ENCODE measurements around the gene GNG2.
A peak's percentile ranks its signal among the peaks of the same experiment; 100 is the strongest.

GNG2 gene

GRCh38 chr14:51972566-51972965 lies 112.2 kb downstream of the GNG2 start:
- Histone ChIP-seq H3K4me1 (ENCODE audit: insufficient read depth, low read length) (no peaks in the 10 kb centered on the region), H3K9ac (ENCODE audit: low read depth, low read length) (no peak overlapping the region), H3K36me3 (ENCODE audit: insufficient read depth, low read length) (0 out of 2 replicates have a peak, but pooled peaks cover 14% of the 10 kb centered on the region), H3K27ac (ENCODE audit: low read length) (no peak overlapping the region), H3K4me2 (ENCODE audit: insufficient read depth, low read length) (no peak overlapping the region), H3K4me3 (ENCODE audit: low read depth in 1 of 2, low read length in 2 of 2) (no peak overlapping the region), H3K9me3 (ENCODE audit: insufficient read depth, low read length, severe bottlenecking) (no peaks in the 10 kb centered on the region), H4K20me1 (ENCODE audit: insufficient read depth, low read length) (no peaks in the 10 kb centered on the region), H3K27me3 (ENCODE audit: insufficient read depth, low read length, poor library complexity) (no peaks in the 10 kb centered on the region), H2AFZ (ENCODE audit: low read depth, low read length) (no peak overlapping the region), H3K79me2 (ENCODE audit: insufficient read depth, low read length) (no peaks in the 10 kb centered on the region)
- no peak for ATAC-seq (ENCODE audit: insufficient read depth, low read depth)
- TF ChIP-seq CTCF (IDR thresholded peaks at IDR 0.05; ENCODE audit: borderline replicate concordance, extremely low read depth, low read length, poor library complexity, severe bottlenecking): no peak
- no peak for TF ChIP-seq EZH2 (IDR thresholded peaks at IDR 0.05; ENCODE audit: borderline replicate concordance, low read depth, low read length, severe bottlenecking)
- no peak for DNase-seq

GRCh38 chr14:51977075-51977474 lies 116.7 kb downstream of the GNG2 start:
- Histone ChIP-seq H3K4me3 (ENCODE audit: low read depth in 1 of 2, low read length in 2 of 2) (no peak overlapping the region), H3K36me3 (ENCODE audit: insufficient read depth, low read length) (no peaks in the 10 kb centered on the region), H3K9ac (ENCODE audit: low read depth, low read length) (no peak overlapping the region), H2AFZ (ENCODE audit: low read depth, low read length) (no peak overlapping the region), H3K9me3 (ENCODE audit: insufficient read depth, low read length, severe bottlenecking) (no peaks in the 10 kb centered on the region), H3K27me3 (ENCODE audit: insufficient read depth, low read length, poor library complexity) (no peaks in the 10 kb centered on the region), H3K27ac (ENCODE audit: low read length) (no peak overlapping the region), H3K4me1 (ENCODE audit: insufficient read depth, low read length) (peaks cover 11% of the 10 kb centered on the region), H3K79me2 (ENCODE audit: insufficient read depth, low read length) (no peaks in the 10 kb centered on the region), H3K4me2 (ENCODE audit: insufficient read depth, low read length) (no peak overlapping the region), H4K20me1 (ENCODE audit: insufficient read depth, low read length) (no peaks in the 10 kb centered on the region)
- TF ChIP-seq CTCF (IDR thresholded peaks at IDR 0.05; ENCODE audit: borderline replicate concordance, extremely low read depth, low read length, poor library complexity, severe bottlenecking) (no peak), EZH2 (IDR thresholded peaks at IDR 0.05; ENCODE audit: borderline replicate concordance, low read depth, low read length, severe bottlenecking) (no peak)
- ATAC-seq (ENCODE audit: insufficient read depth, low read depth): no peak
- no peak for DNase-seq

GRCh38 chr14:51978681-51979085 lies 118.3 kb downstream of the GNG2 start:
- H3K36me3 ChIP-seq (ENCODE audit: insufficient read depth, low read length): no peaks in the 10 kb centered on the region
- ATAC-seq (ENCODE audit: insufficient read depth, low read depth) (no peak), DNase-seq (no peak)
- no peaks in the 10 kb centered on the region for H3K9me3 ChIP-seq (ENCODE audit: insufficient read depth, low read length, severe bottlenecking)
- H3K79me2 ChIP-seq (ENCODE audit: insufficient read depth, low read length): no peaks in the 10 kb centered on the region
- no peak for TF ChIP-seq CTCF (IDR thresholded peaks at IDR 0.05; ENCODE audit: borderline replicate concordance, extremely low read depth, low read length, poor library complexity, severe bottlenecking)
- no peak for TF ChIP-seq EZH2 (IDR thresholded peaks at IDR 0.05; ENCODE audit: borderline replicate concordance, low read depth, low read length, severe bottlenecking)
- no peak overlapping the region for H3K27ac ChIP-seq (ENCODE audit: low read length)
- no peak overlapping the region for H3K4me3 ChIP-seq (ENCODE audit: low read depth in 1 of 2, low read length in 2 of 2)
- H4K20me1 ChIP-seq (ENCODE audit: insufficient read depth, low read length): no peaks in the 10 kb centered on the region
- H3K4me1 ChIP-seq (ENCODE audit: insufficient read depth, low read length): peaks cover 11% of the 10 kb centered on the region
- no peak overlapping the region for H3K4me2 ChIP-seq (ENCODE audit: insufficient read depth, low read length)
- peak overlapping the region; percentile 61; the same call in 1 of the 2 replicates for H2AFZ ChIP-seq (ENCODE audit: low read depth, low read length)
- H3K27me3 ChIP-seq (ENCODE audit: insufficient read depth, low read length, poor library complexity): no peaks in the 10 kb centered on the region
- H3K9ac ChIP-seq (ENCODE audit: low read depth, low read length): no peak overlapping the region
